SU-DHL-6 (cell line): ENCODE measurements around the gene GAPDHS.

Experiments used
- EZH2phosphoT487 ChIP-seq: fragments of 200-600 bp; sonication (generic), shearing (Covaris generic); conservative IDR thresholded peaks from 2 replicates; pipeline ENCODE4 v1.6.1; 2018; ENCODE audit warnings: mild to moderate bottlenecking, antibody characterized with exemption, low read length, moderate library complexity, mixed read lengths
- TF ChIP-seq, protein P1 (sequence below): fragments of 200-600 bp; sonication (generic); IDR thresholded peaks from one replicate; pipeline ENCODE4 v1.5.1; 2017; ENCODE audit warnings: antibody characterized with exemption, mild to moderate bottlenecking, low read length, moderate library complexity; ENCODE audit not compliant: insufficient read depth, poor library complexity, severe bottlenecking

- TF ChIP-seq, protein P1, sequence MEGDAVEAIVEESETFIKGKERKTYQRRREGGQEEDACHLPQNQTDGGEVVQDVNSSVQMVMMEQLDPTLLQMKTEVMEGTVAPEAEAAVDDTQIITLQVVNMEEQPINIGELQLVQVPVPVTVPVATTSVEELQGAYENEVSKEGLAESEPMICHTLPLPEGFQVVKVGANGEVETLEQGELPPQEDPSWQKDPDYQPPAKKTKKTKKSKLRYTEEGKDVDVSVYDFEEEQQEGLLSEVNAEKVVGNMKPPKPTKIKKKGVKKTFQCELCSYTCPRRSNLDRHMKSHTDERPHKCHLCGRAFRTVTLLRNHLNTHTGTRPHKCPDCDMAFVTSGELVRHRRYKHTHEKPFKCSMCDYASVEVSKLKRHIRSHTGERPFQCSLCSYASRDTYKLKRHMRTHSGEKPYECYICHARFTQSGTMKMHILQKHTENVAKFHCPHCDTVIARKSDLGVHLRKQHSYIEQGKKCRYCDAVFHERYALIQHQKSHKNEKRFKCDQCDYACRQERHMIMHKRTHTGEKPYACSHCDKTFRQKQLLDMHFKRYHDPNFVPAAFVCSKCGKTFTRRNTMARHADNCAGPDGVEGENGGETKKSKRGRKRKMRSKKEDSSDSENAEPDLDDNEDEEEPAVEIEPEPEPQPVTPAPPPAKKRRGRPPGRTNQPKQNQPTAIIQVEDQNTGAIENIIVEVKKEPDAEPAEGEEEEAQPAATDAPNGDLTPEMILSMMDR = no peak
- no peak for TF ChIP-seq EZH2phosphoT487
Measured at GRCh38 chr19:35516310-35516709, 16.9 kb upstream of the GAPDHS start.
